Smooth muscle cell (in vitro differentiated cells): ENCODE data around the gene NECTIN1. TPM values are rescaled to one million over a fixed set of nuclear protein-coding genes. Genes with fewer than 3 reads are reported as not detected.

Experiments used
- DNase-seq: peaks from one replicate; lab custom pipeline; 2025; ENCODE audit not compliant: unreplicated experiment; lab: John Stamatoyannopoulos, UW
- H2AFZ ChIP-seq: fragments of 200-600 bp; sonication (generic); 2 replicates; pipeline ENCODE4 v1.6.0; 2016; ENCODE audit warnings: antibody characterized with exemption, low read depth, mild to moderate bottlenecking
- H3F3A ChIP-seq: fragments of 200-600 bp; sonication (generic); 2 replicates; pipeline ENCODE4 v1.6.0; 2017; ENCODE audit warnings: antibody characterized with exemption, low read depth
- H3K27ac ChIP-seq: fragments of 200-600 bp; sonication (generic); 2 replicates; pipeline ENCODE4 v1.5.1; 2016; ENCODE audit warnings: low read depth, mild to moderate bottlenecking
- H3K27me3 ChIP-seq: fragments of 200-600 bp; sonication (generic); 2 replicates; pipeline ENCODE4 v1.6.1; 2016; ENCODE audit warnings: low read depth, mild to moderate bottlenecking
- H3K36me3 ChIP-seq: fragments of 200-600 bp; sonication (generic); 2 replicates; pipeline ENCODE4 v1.5.1; 2016; ENCODE audit warnings: low read depth
- H3K4me1 ChIP-seq: fragments of 200-600 bp; sonication (generic); 2 replicates; pipeline ENCODE4 v1.5.1; 2016; ENCODE audit warnings: low read depth
- H3K4me2 ChIP-seq: fragments of 200-600 bp; sonication (generic); 2 replicates; pipeline ENCODE4 v1.6.0; 2016; ENCODE audit warnings: mild to moderate bottlenecking
- H3K4me3 ChIP-seq: fragments of 200-600 bp; sonication (generic); 2 replicates; pipeline ENCODE4 v1.5.1; 2016; ENCODE audit warnings: mild to moderate bottlenecking
- H3K79me2 ChIP-seq: fragments of 200-600 bp; sonication (generic); 2 replicates; pipeline ENCODE4 v1.6.0; 2016; ENCODE audit warnings: low read depth, mild to moderate bottlenecking
- H3K9ac ChIP-seq: fragments of 200-600 bp; sonication (generic); 2 replicates; pipeline ENCODE4 v1.6.0; 2016; ENCODE audit warnings: low read depth
- H3K9me3 ChIP-seq: fragments of 200-600 bp; sonication (generic); replicated peaks from 2 replicates; pipeline ENCODE4 v1.5.1; 2016; ENCODE audit warnings: low read depth
- H4K20me1 ChIP-seq: fragments of 200-600 bp; sonication (generic); 2 replicates; pipeline ENCODE4 v1.6.0; 2016; ENCODE audit warnings: low read depth
- CTCF ChIP-seq: fragments of 200-600 bp; sonication (generic); IDR thresholded peaks from 2 replicates; pipeline ENCODE4 v1.5.1; 2017; ENCODE audit warnings: borderline replicate concordance, mild to moderate bottlenecking, antibody characterized with exemption; ENCODE audit not compliant: insufficient read depth, poor library complexity, severe bottlenecking
- WGBS: methylation state at CpG from one replicate; pipeline ENCODE4 v1.1.7; 2016; ENCODE audit warnings: low lambda C conversion rate; 5-methylcytosine and 5-hydroxymethylcytosine counted together
- polyA plus RNA-seq: library from polyadenylated mRNA; unstranded; fragments of >200 nt; fragmentation: Nextera tagmentation; extraction: Ambion mirVana; gene quantifications from 2 replicates; pipeline ENCODE4 v1.2.1, GENCODE V29; 2016
- total RNA-seq: library from RNA; depleted of rRNA; stranded (reverse); fragments of >200 nt; gene quantifications from 2 replicates; pipeline ENCODE4 v1.2.3, GENCODE V29; 2014

Gene NECTIN1
- total and polyA plus RNA-seq, 2 experiments from 2014 or later: 4.9 to 10.1 TPM

- H3K9me3 ChIP-seq: no peaks in the 10 kb centered on the region
- peaks cover 24% of the 10 kb centered on the region for H3K4me1 ChIP-seq
- no peak overlapping the region for H2AFZ ChIP-seq
- no peaks in the 10 kb centered on the region for H3K27me3 ChIP-seq
- H3K79me2 ChIP-seq: no peaks in the 10 kb centered on the region
- H3F3A ChIP-seq: no peaks in the 10 kb centered on the region
- WGBS: 93% methylated on average over 6 of the region's 9 CpGs
- no peak overlapping the region for H3K4me2 ChIP-seq
- no peak for TF ChIP-seq CTCF
- no peaks in the 10 kb centered on the region for H3K36me3 ChIP-seq
- no peak overlapping the region for H3K4me3 ChIP-seq
- H4K20me1 ChIP-seq: no peaks in the 10 kb centered on the region
- DNase-seq: no peak
- no peak overlapping the region for H3K27ac ChIP-seq
- H3K9ac ChIP-seq: no peak overlapping the region
These were observed 99.9 kb downstream of the NECTIN1 start for GRCh38 chr11:119629085-119629484.

- H3F3A ChIP-seq: no peaks in the 10 kb centered on the region
- TF ChIP-seq CTCF: no peak
- no peak for DNase-seq
- H3K9ac ChIP-seq: no peak overlapping the region
- no peak overlapping the region for H3K27ac ChIP-seq
- no peaks in the 10 kb centered on the region for H3K79me2 ChIP-seq
- H4K20me1 ChIP-seq: no peaks in the 10 kb centered on the region
- WGBS: 92% methylated on average over 6 of the region's 6 CpGs
- no peaks in the 10 kb centered on the region for H3K9me3 ChIP-seq
- no peaks in the 10 kb centered on the region for H3K27me3 ChIP-seq
- no peak overlapping the region for H3K4me2 ChIP-seq
- no peak overlapping the region for H2AFZ ChIP-seq
- H3K4me1 ChIP-seq: peaks cover 24% of the 10 kb centered on the region
- H3K36me3 ChIP-seq: no peaks in the 10 kb centered on the region
- no peak overlapping the region for H3K4me3 ChIP-seq
These were observed 101.7 kb downstream of the NECTIN1 start for GRCh38 chr11:119627286-119627685.

- Histone ChIP-seq H3K9ac (no peak overlapping the region), H3F3A (no peaks in the 10 kb centered on the region), H3K4me1 (peaks cover 24% of the 10 kb centered on the region), H3K79me2 (no peaks in the 10 kb centered on the region), H3K4me3 (no peak overlapping the region), H3K9me3 (no peaks in the 10 kb centered on the region), H3K27ac (no peak overlapping the region), H3K36me3 (no peaks in the 10 kb centered on the region), H2AFZ (no peak overlapping the region), H4K20me1 (no peaks in the 10 kb centered on the region), H3K27me3 (no peaks in the 10 kb centered on the region), H3K4me2 (no peak overlapping the region)
- 81% methylated on average over 6 of the region's 7 CpGs for WGBS
- DNase-seq: no peak
- TF ChIP-seq CTCF: no peak
These were observed 102.1 kb downstream of the NECTIN1 start for GRCh38 chr11:119626871-119627270.

GRCh38 chr11:119626197-119626841, 102.7 kb downstream of the NECTIN1 start:
- H3K4me3 ChIP-seq: no peak overlapping the region
- no peaks in the 10 kb centered on the region for H3K36me3 ChIP-seq
- no peaks in the 10 kb centered on the region for H3K79me2 ChIP-seq
- H3K9me3 ChIP-seq: no peaks in the 10 kb centered on the region
- no peak overlapping the region for H3K4me2 ChIP-seq
- no peaks in the 10 kb centered on the region for H4K20me1 ChIP-seq
- H3K9ac ChIP-seq: no peak overlapping the region
- no peak for DNase-seq
- WGBS: 19% methylated on average over 6 of the region's 7 CpGs
- no peaks in the 10 kb centered on the region for H3K27me3 ChIP-seq
- H3K27ac ChIP-seq: no peak overlapping the region
- no peaks in the 10 kb centered on the region for H3F3A ChIP-seq
- no peak for TF ChIP-seq CTCF
- peaks cover 24% of the 10 kb centered on the region for H3K4me1 ChIP-seq
- H2AFZ ChIP-seq: no peak overlapping the region
